Ectodermal cell (in vitro differentiated cells): ENCODE data around the gene USHBP1.
A peak's percentile ranks its signal among the peaks of the same experiment; 100 is the strongest.

Experiments used
- H3K27ac ChIP-seq: 2 replicates; pipeline ENCODE4 v1.7.0; 2013; ENCODE audit warnings: mild to moderate bottlenecking, low read depth, low read length; ENCODE audit not compliant: insufficient read depth, poor library complexity, severe bottlenecking
- H3K27me3 ChIP-seq: 2 replicates; pipeline ENCODE4 v1.7.0; 2013; ENCODE audit warnings: mild to moderate bottlenecking, low read length; ENCODE audit not compliant: insufficient read depth, control insufficient read depth, poor library complexity, severe bottlenecking
- H3K36me3 ChIP-seq: one replicate; pipeline ENCODE4 v1.7.0; 2013; ENCODE audit warnings: low read length; ENCODE audit not compliant: control insufficient read depth, insufficient read depth
- H3K4me1 ChIP-seq: one replicate; pipeline ENCODE4 v1.7.0; 2013; ENCODE audit warnings: low read length; ENCODE audit not compliant: control insufficient read depth, insufficient read depth
- H3K4me3 ChIP-seq: 2 replicates; pipeline ENCODE4 v1.7.0; 2013; ENCODE audit warnings: low read depth, low read length, control low read depth; ENCODE audit not compliant: insufficient read depth
- H3K9me3 ChIP-seq: 2 replicates; pipeline ENCODE4 v1.7.0; 2013; ENCODE audit warnings: mild to moderate bottlenecking, low read length, moderate library complexity; ENCODE audit not compliant: control insufficient read depth
- WGBS, 2 experiments: methylation state at CpG; one replicate each; pipeline ENCODE4 v1.1.7; 2013; ENCODE audit warnings: missing lambda C conversion rate in 2 of 2; 5-methylcytosine and 5-hydroxymethylcytosine counted together

The USHBP1 gene

GRCh38 chr19:17248011-17248776, 16.4 kb downstream of the USHBP1 start:
- Histone ChIP-seq H3K36me3 (no peaks in the 10 kb centered on the region), H3K9me3 (no peaks in the 10 kb centered on the region), H3K27me3 (no peaks in the 10 kb centered on the region), H3K4me1 (peaks cover 24% of the 10 kb centered on the region), H3K4me3 (no peak overlapping the region), H3K27ac (no peak overlapping the region)
- WGBS, 2 experiments, result 40 to 42% methylated on average over 21 of the region's 21 CpGs

GRCh38 chr19:17246681-17247425, 17.7 kb downstream of the USHBP1 start:
- Histone ChIP-seq H3K27ac (peak overlapping the region; percentile 89), H3K9me3 (no peaks in the 10 kb centered on the region), H3K4me1 (peaks cover 24% of the 10 kb centered on the region), H3K27me3 (no peaks in the 10 kb centered on the region), H3K36me3 (no peaks in the 10 kb centered on the region), H3K4me3 (peak overlapping the region; percentile 36)
- WGBS, 2 experiments, result 16 to 17% methylated on average over 21 of the region's 21 CpGs

- Histone ChIP-seq H3K27me3 (no peaks in the 10 kb centered on the region), H3K9me3 (no peaks in the 10 kb centered on the region), H3K4me3 (peak within 1 kb of the TSS; percentile 72), H3K36me3 (no peaks in the 10 kb centered on the region), H3K4me1 (peaks cover 29% of the 10 kb centered on the region), H3K27ac (peak within 1 kb of the TSS; percentile 89)
- 0% methylated on average over 72 of the region's 72 CpGs for WGBS, 2 experiments
Measured at GRCh38 chr19:17245535-17245984, 19.0 kb downstream of the USHBP1 start, which contains the start of gene NR2F6. Gene NR2F6, minus strand, starts transcription at chr19:17245919. Its CDS starts 699 bp downstream, at chr19:17245220.

GRCh38 chr19:17244618-17245534, 19.7 kb downstream of the USHBP1 start:
- 0% methylated on average over 100 of the region's 100 CpGs for WGBS, 2 experiments
- peaks cover 35% of the 10 kb centered on the region for H3K4me1 ChIP-seq

GRCh38 chr19:17243830-17244617, 20.5 kb downstream of the USHBP1 start:
- Histone ChIP-seq H3K9me3 (no peaks in the 10 kb centered on the region), H3K4me3 (peak overlapping the region; percentile 72), H3K27ac (no peak overlapping the region), H3K4me1 (peaks cover 36% of the 10 kb centered on the region), H3K27me3 (no peaks in the 10 kb centered on the region), H3K36me3 (no peaks in the 10 kb centered on the region)
- 1 to 2% methylated on average over 52 of the region's 52 CpGs for WGBS, 2 experiments

More at GRCh38 chr19:17244618-17245534, 19.7 kb downstream of the USHBP1 start:
- Histone ChIP-seq H3K36me3 (no peaks in the 10 kb centered on the region), H3K27ac (no peak overlapping the region), H3K4me3 (peak overlapping the region; percentile 72), H3K9me3 (no peaks in the 10 kb centered on the region), H3K27me3 (no peaks in the 10 kb centered on the region)

GRCh38 chr19:17243211-17243829, 21.2 kb downstream of the USHBP1 start:
- Histone ChIP-seq H3K36me3 (peaks cover 6% of the 10 kb centered on the region), H3K27ac (no peak overlapping the region), H3K4me1 (peaks cover 36% of the 10 kb centered on the region), H3K4me3 (peak overlapping the region; percentile 72), H3K9me3 (no peaks in the 10 kb centered on the region), H3K27me3 (no peaks in the 10 kb centered on the region)
- 39 to 40% methylated on average over 8 of the region's 8 CpGs for WGBS, 2 experiments

- no peaks in the 10 kb centered on the region for H3K9me3 ChIP-seq
- WGBS, 2 experiments, result 62 to 66% methylated on average over 8 of the region's 8 CpGs
- peaks cover 29% of the 10 kb centered on the region for H3K4me1 ChIP-seq
- H3K4me3 ChIP-seq, result no peak overlapping the region
- H3K27me3 ChIP-seq, result no peaks in the 10 kb centered on the region
- H3K36me3 ChIP-seq, result peaks cover 9% of the 10 kb centered on the region
- no peak overlapping the region for H3K27ac ChIP-seq
Measured at GRCh38 chr19:17242431-17243208, 21.9 kb downstream of the USHBP1 start.

GRCh38 chr19:17240826-17241399, 23.6 kb downstream of the USHBP1 start:
- WGBS, 2 experiments, result 95 to 96% methylated on average over 6 of the region's 6 CpGs
- Histone ChIP-seq H3K4me3 (no peak overlapping the region), H3K27me3 (no peaks in the 10 kb centered on the region), H3K4me1 (peaks cover 16% of the 10 kb centered on the region), H3K27ac (peak overlapping the region; percentile 17), H3K36me3 (peaks cover 9% of the 10 kb centered on the region), H3K9me3 (no peaks in the 10 kb centered on the region)
